IMR-90 (cell line): ENCODE results near the gene NR2F2. TPM values are rescaled to one million over a fixed set of nuclear protein-coding genes. Genes with fewer than 3 reads are reported as not detected.

Source experiments
- polyA plus RNA-seq, 3 experiments: library from polyadenylated mRNA; depleted of rRNA; stranded (reverse); fragments of >200 nt; gene quantifications; 2 replicates each; pipeline ENCODE4 v1.2.3, GENCODE V29; 2012; ENCODE audit warnings: low replicate concordance in 1 of 3
- total RNA-seq: library from RNA; depleted of rRNA; stranded (reverse); fragments of >200 nt; gene quantifications from 2 replicates; pipeline ENCODE4 v1.2.3, GENCODE V29; 2012
- TF ChIP-seq, protein P1 (sequence below): fragments of 150-350 bp; IDR thresholded peaks from 2 replicates; pipeline ENCODE4 v1.6.1; 2016; ENCODE audit warnings: low read depth, mild to moderate bottlenecking, low read length, moderate library complexity, borderline replicate concordance

The NR2F2 gene
- total and polyA plus RNA-seq, 2 of the 4 experiments (the other 2 are of a cell fraction) = 20.3 to 161 TPM

DNA sequence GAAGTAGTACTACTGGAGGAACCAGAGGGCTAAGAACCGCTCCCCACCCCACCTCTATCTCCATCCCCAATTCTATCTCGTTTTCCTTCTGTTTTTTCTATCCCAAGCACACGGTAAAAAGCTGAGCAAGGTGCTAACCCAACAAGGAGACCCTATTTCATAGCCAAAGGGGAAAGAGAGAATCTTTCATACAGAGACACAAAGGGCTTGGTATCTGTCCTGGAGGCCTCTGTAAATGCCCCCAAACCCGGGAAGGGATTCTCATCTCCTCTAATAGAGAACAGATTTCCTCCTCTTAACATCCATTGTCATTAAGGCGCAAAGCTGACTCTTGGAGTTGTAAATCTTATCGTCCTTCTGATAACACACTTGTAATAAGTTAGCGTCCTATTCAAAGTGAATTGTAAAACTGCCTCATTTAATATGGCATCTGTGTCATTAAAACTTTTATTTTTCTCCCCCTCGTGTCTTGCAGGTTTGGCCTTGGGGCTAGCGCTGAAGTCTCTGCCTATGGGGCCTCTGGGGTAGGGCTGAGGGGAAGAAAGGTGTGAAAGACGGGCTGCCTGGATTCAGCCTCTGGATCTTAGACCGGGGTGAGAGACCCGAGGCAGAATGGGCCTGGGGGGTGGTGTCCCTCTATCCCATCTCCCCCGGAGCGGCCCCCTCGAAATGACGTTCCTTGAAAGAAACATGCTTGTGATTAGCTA is 12.1 kb downstream of the NR2F2 start (continued):
- TF ChIP-seq, protein P1, sequence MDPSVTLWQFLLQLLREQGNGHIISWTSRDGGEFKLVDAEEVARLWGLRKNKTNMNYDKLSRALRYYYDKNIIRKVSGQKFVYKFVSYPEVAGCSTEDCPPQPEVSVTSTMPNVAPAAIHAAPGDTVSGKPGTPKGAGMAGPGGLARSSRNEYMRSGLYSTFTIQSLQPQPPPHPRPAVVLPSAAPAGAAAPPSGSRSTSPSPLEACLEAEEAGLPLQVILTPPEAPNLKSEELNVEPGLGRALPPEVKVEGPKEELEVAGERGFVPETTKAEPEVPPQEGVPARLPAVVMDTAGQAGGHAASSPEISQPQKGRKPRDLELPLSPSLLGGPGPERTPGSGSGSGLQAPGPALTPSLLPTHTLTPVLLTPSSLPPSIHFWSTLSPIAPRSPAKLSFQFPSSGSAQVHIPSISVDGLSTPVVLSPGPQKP = no peak
